GM23248 (cell line): ENCODE measurements around the gene IL1RAPL1.

ENCODE experiments used
- EZH2 ChIP-seq: fragments of 200-600 bp; sonication (generic); IDR thresholded peaks from 2 replicates; pipeline ENCODE4 v1.6.1; 2018; ENCODE audit warnings: antibody characterized with exemption, mild to moderate bottlenecking; ENCODE audit not compliant: insufficient read depth, poor library complexity, severe bottlenecking
- EZH2phosphoT487 ChIP-seq: fragments of 200-600 bp; sonication (generic); IDR thresholded peaks from 2 replicates; pipeline ENCODE4 v1.6.1; 2018; ENCODE audit warnings: antibody characterized with exemption, moderate library complexity, mild to moderate bottlenecking, low read depth; ENCODE audit not compliant: insufficient read depth

- TF ChIP-seq EZH2phosphoT487 (no peak), EZH2 (no peak)
Measured at GRCh38 chrX:28706964-28707363, 119.7 kb downstream of the IL1RAPL1 start.
